Stimulated activated CD4-positive, alpha-beta T cell treated with anti-CD3 and anti-CD28 coated beads, Interleukin-1b, Interleukin-23, amount 100 ng/mL, for 4 hours (primary cell): ENCODE data around the gene SORL1.

Experiments used
- DNase-seq, 2 donors: peaks; one replicate each; pipeline ENCODE4 v3.0.0-alpha.2; 2020; ENCODE audit warnings: low read depth in 2 of 2

The SORL1 gene

GRCh38 chr11:121536126-121536525, 84.0 kb downstream of the SORL1 start:
- no peak for DNase-seq

GRCh38 chr11:121538054-121538453, 85.9 kb downstream of the SORL1 start:
- DNase-seq = no peak

- no peak for DNase-seq
Observed at GRCh38 chr11:121539000-121539399, 86.9 kb downstream of the SORL1 start.

DNA sequence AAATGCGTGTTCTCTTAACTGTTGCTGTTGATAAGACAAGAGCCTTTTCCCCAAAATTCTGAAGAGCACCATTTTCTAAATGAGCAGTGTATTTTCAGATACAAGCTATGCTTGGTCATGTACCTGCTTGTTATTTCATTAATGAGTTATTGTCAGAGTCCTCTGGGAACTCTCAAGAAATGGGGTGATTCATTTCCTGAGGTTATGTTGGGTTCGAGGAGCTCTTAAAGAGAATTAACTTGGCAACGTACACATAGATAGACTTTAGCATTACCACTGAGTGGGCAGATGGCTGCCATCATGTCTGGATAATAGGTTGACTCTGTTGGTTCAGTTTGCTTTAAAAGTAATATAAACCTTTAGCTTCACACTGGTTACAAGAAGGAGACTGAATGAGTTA, 88.5 kb downstream of the SORL1 start:
- DNase-seq = no peak

DNA sequence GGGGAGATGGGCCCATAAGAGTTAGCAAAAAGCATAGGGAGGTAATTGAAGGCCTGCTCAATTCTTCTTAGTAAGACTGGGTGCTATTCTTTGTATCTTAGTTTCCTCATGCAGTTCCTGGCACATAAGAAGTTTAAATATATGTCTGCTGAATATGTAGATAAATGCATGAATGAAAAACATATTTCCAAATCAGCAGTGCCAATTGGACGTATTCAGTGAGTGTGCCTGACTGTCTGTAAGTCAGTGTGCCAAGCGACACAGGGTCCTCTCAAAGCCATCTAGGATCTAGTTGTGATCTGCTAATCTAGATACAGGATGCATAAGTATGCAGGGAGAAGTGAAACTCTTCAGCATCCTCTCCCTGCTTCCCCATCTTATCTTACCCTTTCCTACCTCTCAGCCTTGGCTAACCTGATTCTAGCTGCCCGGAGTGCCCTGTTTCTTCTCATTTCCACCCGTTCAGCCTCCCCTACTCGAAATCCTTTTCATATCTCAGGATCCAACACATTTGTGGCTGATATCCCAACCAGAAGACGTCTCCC, 91.8 kb downstream of the SORL1 start:
- no peak for DNase-seq

DNA sequence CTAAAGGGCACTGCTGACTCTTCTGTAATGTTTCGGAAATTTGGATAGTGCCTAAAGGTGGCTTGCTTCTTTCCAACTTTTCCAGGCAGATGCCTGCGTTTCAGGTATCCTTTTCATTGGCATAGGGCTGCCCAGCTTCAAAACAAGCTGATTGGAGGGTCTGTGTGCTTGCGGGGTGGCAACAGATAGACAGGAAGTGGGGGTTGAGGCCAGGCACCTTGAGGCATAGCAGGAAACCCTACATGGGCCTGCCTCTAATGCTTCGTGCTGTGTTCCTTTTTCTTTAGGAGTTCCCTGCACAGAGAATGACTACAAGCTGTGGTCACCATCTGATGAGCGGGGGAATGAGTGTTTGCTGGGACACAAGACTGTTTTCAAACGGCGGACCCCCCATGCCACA, 92.8 kb downstream of the SORL1 start:
- DNase-seq = no peak

DNA sequence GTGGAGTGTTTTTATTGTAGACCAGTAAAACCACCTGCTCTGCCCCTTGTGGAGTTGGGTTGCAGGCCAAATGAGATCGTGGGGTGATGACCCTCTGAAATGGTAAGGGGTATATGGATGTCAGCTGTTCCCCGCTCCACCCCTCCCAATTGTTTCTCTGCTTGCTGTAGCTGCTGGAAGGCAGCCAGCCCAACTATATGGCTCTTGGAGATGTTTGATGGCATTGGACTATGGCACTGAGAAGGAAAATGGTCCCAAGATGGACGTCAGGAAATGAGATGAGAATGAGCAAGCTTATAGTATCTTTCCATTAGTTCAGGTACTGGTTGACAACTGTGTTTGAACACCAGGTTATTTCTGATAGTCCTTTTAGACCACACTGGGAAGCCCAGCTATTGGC, 95.5 kb downstream of the SORL1 start:
- no peak for DNase-seq

GRCh38 chr11:121550247-121551030, 98.3 kb downstream of the SORL1 start:
- DNase-seq = no peak

DNA sequence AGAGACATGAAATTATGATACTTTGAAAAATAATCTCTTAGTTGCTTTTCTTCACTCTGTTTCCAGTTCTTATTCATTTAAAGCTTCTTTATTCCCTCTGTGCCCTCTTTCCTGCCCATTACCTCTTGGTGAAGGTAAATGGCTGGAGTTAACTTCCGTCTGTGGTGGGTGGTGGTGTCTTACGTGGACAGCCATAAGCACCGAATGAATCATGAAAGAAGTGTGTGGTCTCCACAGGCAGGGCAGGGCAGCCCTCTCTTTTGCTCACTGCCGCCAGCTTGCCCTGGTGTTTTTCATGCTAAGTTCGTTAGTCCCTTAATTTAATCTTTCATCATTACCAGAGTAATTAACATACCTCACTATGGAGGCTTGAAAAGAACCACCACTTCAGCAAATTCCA, 99.3 kb downstream of the SORL1 start:
- no peak for DNase-seq

GRCh38 chr11:121552154-121552553, 100.0 kb downstream of the SORL1 start:
- no peak for DNase-seq

DNA sequence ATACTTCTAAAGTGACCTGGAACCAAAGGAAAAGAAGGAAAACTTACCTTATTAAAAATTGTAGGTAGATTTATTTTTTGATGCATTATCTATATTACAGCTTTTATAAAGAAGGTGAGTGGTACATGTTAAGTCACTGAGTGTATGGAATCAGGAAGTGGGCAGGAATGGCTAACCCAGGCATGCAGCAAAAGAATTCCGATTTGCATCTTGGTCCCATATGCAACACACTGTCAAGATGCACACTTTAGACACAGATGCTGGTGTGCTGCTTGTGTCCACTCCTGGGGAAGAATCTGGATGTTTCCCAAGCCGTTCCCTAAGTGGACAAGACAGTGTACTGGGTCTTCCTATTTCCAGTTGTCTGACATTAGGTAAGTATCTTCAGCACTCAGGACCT, 100.5 kb downstream of the SORL1 start:
- no peak for DNase-seq

DNA sequence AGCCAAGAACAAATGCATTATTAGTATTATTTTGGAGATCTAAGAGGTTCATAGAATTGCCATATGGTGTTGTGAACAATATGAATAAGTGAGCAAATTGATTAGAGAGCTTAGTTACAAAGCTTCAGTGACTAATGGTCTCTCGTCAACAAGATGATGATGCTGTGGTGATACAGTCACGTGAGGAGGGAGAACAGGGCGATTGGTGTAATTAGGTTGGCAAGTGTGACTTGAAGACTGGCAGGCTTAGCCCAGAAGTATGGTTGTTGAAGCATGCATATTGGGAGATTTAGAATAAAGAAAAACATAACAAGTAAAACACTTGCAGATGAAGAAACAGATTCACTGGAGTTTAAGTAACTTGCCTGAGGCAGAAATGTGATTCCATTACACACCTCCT, 101.3 kb downstream of the SORL1 start:
- no peak for DNase-seq

GRCh38 chr11:121553806-121554205, 101.7 kb downstream of the SORL1 start:
- DNase-seq = no peak

- DNase-seq = no peak
Observed at GRCh38 chr11:121554552-121554951, 102.4 kb downstream of the SORL1 start.

- DNase-seq = no peak
Observed at GRCh38 chr11:121555121-121555520, 103.0 kb downstream of the SORL1 start.

GRCh38 chr11:121556937-121557336, 104.8 kb downstream of the SORL1 start:
- no peak for DNase-seq

- DNase-seq = no peak
Observed at GRCh38 chr11:121557348-121557747, 105.2 kb downstream of the SORL1 start.

DNA sequence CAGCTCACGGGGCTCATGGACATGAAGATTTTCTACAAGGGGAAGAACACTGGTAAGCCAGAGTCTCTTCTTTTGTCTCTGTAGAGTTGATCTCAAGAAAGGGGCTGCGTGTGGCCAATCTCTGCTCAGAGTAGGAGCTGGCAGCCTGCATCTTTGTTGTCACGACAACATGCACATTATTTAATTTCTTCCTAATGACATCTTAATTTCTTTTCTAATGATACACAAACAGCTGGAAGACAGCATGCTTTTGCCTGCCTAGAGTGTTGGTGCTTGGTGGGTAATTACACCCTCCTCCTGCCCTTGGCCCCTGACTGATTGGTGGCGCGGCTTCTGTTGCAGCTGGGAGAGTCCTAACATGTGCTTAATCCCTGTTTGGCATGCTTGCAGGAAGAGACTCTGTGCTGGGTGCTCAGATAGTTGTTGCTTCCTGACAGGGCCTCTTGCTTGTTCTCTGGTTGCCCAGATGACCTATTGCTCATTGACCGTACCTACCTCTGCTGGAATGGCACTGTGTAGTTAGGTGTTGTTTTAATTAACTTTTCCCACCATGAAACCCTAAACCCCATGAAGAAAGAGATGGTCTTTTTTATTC, 107.6 kb downstream of the SORL1 start:
- DNase-seq = no peak

GRCh38 chr11:121560236-121560635, 108.1 kb downstream of the SORL1 start:
- no peak for DNase-seq

DNA sequence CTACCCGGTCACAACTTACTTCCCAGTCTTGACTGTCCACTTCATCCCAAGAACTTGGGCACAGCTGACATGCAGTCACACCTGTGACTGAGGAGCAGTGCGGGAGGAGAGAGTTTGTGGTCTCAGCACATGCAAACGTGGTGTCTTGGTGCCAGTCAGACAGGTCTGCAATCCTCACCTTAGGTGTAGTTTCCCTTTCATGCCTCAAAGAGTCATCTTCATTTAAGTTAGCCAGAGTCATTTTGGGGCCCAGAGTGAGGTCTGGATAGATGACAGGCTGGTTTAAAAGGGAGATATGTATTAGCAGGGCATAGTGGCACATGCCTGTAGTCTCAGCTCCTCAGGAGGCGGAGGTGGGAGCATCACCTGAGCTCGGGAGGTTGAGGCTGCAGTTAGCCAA, 109.1 kb downstream of the SORL1 start:
- no peak for DNase-seq

DNA sequence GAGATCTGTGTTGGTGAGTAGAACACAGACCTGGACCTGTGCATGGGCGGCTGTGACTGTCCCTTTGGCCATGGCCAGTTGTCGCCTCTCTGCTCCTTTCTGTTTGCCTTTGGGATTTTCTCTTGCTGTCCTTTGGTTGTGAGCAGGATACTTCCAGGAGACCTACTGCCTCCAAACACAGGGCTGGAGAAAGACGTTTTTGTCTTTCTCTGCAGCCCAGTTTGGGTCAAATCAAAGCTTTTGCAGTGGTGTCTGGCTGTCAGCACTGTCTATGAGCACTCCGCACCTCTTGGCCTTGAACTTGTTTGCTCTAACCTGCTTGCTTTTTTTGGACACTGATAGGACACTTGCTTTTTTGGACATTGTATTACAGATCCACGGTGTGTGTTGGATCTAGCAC, 109.6 kb downstream of the SORL1 start:
- DNase-seq = no peak

DNA sequence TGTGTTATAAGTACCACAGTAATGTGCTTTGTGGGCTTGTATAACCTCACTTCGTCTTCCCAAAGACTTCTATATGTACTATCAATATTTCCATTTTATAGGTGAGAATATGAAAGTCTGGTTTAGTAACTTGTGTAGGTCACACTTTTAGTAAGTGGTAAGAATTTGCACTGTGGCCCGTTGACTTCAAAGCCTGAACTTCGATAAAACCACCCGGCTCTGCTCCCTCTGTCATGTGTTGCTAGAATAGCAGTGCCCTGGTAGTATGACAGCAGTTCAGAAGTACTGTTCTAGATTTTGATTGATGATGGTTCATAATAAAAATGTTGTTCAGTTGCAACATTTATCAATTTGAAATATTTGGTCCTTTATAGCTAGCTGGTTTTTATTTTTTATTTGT, 110.9 kb downstream of the SORL1 start:
- no peak for DNase-seq
